Endothelial cell of umbilical vein (primary cell): ENCODE data around the gene PRDM16. TPM values are rescaled to one million over a fixed set of nuclear protein-coding genes. Genes with fewer than 3 reads are reported as not detected.

Source experiments
- BruUV-seq: library from RNA; stranded (reverse); fragments of 400-500 nt; replicated peaks from 2 replicates; lab custom pipeline; 2021; lab: Mats Ljungman, UMichigan
- CTCF ChIA-PET: fragments of 300-600, 350-600 bp; sonication (Branson Sonifier 250); formaldehyde crosslinking; loops from one replicate; lab custom pipeline; 2021; ENCODE audit warnings: antibody characterized with exemption, inconsistent platforms; lab: Charles Lee
- POLR2A ChIA-PET: fragments of 300-600, 350-600 bp; sonication (Branson Sonifier 250); formaldehyde crosslinking; loops from one replicate; lab custom pipeline; 2021; ENCODE audit warnings: antibody characterized with exemption, inconsistent platforms; lab: Charles Lee
- DNase-seq: peaks from one replicate; pipeline ENCODE4 v3.0.0-alpha.2; 2011; ENCODE audit warnings: low read depth, low spot score
- FAIRE-seq: peaks from 2 replicates; lab custom pipeline; 2011; peaks lifted over from hg19 to GRCh38; lab: Jason Lieb, UNC
- H2AFZ ChIP-seq: 2 replicates; pipeline ENCODE4 v1.6.0; 2012; ENCODE audit warnings: low read depth, low read length, control low read depth, inconsistent platforms
- H3K27ac ChIP-seq: 2 replicates; pipeline ENCODE4 v1.5.1; 2011; ENCODE audit warnings: low read depth, mild to moderate bottlenecking, control low read depth, low read length, moderate library complexity; ENCODE audit not compliant: insufficient read depth
- H3K27me3 ChIP-seq, 2 experiments: 2 replicates each; pipeline versions ENCODE4 v1.6.0 to v1.6.1; 2011; ENCODE audit warnings: low read length in 2 of 2, mixed read lengths in 1 of 2; ENCODE audit not compliant: control insufficient read depth in 2 of 2, insufficient read depth in 2 of 2
- H3K36me3 ChIP-seq, 2 experiments: 2 replicates in 1 of 2; 3 replicates in 1 of 2; pipeline ENCODE4 v1.5.1; 2011; ENCODE audit warnings: low read length in 2 of 2, mild to moderate bottlenecking in 1 of 2, moderate library complexity in 1 of 2; ENCODE audit not compliant: control insufficient read depth in 2 of 2, insufficient read depth in 2 of 2; ENCODE audit errors: extremely low read depth in 1 of 2
- H3K4me1 ChIP-seq: 3 replicates; pipeline ENCODE4 v1.5.1; 2011; ENCODE audit warnings: mild to moderate bottlenecking, low read length; ENCODE audit not compliant: control insufficient read depth, insufficient read depth; ENCODE audit errors: extremely low read depth
- H3K4me2 ChIP-seq: 2 replicates; pipeline ENCODE4 v1.6.1; 2011; ENCODE audit warnings: low read length, control low read depth, mixed read lengths; ENCODE audit not compliant: insufficient read depth
- H3K4me3 ChIP-seq, 3 experiments: fragments of 200-600 bp in 1 of 3; sonication (generic), shearing (Covaris generic) in 1 of 3; replicated peaks in 1 of 3; 2 replicates each; pipeline ENCODE4 v1.5.1; 2011 to 2016; ENCODE audit warnings: control low read depth in 3 of 3, low read length in 3 of 3, mild to moderate bottlenecking in 2 of 3, inconsistent platforms in 1 of 3, low read depth in 1 of 3, moderate library complexity in 1 of 3; ENCODE audit not compliant: insufficient read depth in 1 of 3
- H3K79me2 ChIP-seq: 2 replicates; pipeline ENCODE4 v1.6.0; 2012; ENCODE audit warnings: low read length, inconsistent platforms; ENCODE audit not compliant: control insufficient read depth, insufficient read depth
- H3K9ac ChIP-seq: replicated peaks from 2 replicates; pipeline ENCODE3; 2011; ENCODE audit warnings: low read length, control low read depth; ENCODE audit not compliant: insufficient read depth; ENCODE audit errors: extremely low read depth
- H3K9me1 ChIP-seq: replicated peaks from 3 replicates; pipeline ENCODE4 v1.6.0; 2011; ENCODE audit warnings: mild to moderate bottlenecking, low read length; ENCODE audit not compliant: control insufficient read depth, insufficient read depth; ENCODE audit errors: extremely low read depth
- H3K9me3 ChIP-seq: replicated peaks from 2 replicates; pipeline ENCODE4 v1.5.1; 2012; ENCODE audit warnings: low read length, inconsistent platforms; ENCODE audit not compliant: control insufficient read depth, insufficient read depth
- H4K20me1 ChIP-seq: replicated peaks from 2 replicates; pipeline ENCODE3; 2011; ENCODE audit warnings: mild to moderate bottlenecking, low read length; ENCODE audit not compliant: control insufficient read depth, insufficient read depth; ENCODE audit errors: extremely low read depth
- EZH2 ChIP-seq: IDR thresholded peaks from 2 replicates; pipeline ENCODE4 v1.6.1; 2012; ENCODE audit warnings: borderline replicate concordance, low read depth, mild to moderate bottlenecking, moderate library complexity, low read length, inconsistent platforms; ENCODE audit not compliant: severe bottlenecking
- FOS ChIP-seq: IDR thresholded peaks from 2 replicates; pipeline ENCODE4 v1.6.1; 2011; ENCODE audit warnings: mild to moderate bottlenecking, low read length, moderate library complexity, borderline replicate concordance; ENCODE audit not compliant: insufficient read depth
- GATA2 ChIP-seq: IDR thresholded peaks from 2 replicates; pipeline ENCODE4 v1.7.0; 2011; ENCODE audit warnings: low read depth, mild to moderate bottlenecking, moderate library complexity, mixed read lengths, low read length; ENCODE audit not compliant: insufficient read length, insufficient read depth
- JUN ChIP-seq: IDR thresholded peaks from 2 replicates; pipeline ENCODE4 v1.6.1; 2011; ENCODE audit warnings: borderline replicate concordance, low read depth; ENCODE audit not compliant: insufficient read length, insufficient read depth
- MYC ChIP-seq: IDR thresholded peaks from one replicate; pipeline ENCODE4 v1.6.1; 2011; ENCODE audit warnings: mild to moderate bottlenecking, low read depth, low read length
- POLR2A ChIP-seq: IDR thresholded peaks from 2 replicates; pipeline ENCODE4 v1.6.1; 2012; ENCODE audit warnings: low read depth, mild to moderate bottlenecking, control low read depth, low read length
- POLR2AphosphoS5 ChIP-seq: IDR thresholded peaks from 2 replicates; pipeline ENCODE4 v1.6.1; 2012; ENCODE audit warnings: low read depth, mild to moderate bottlenecking, control low read depth, low read length, moderate library complexity; ENCODE audit not compliant: insufficient read depth
- dilution Hi-C: fragments of 300-500 bp; cut with MboI; formaldehyde crosslinking; loops from one replicate; pipeline ENCODE4 v1.15.0; 2019; ENCODE audit warnings: low sequenced_read_pairs; ENCODE audit not compliant: extremely low pct_ligation_motif_present
- intact Hi-C: fragments of 100-400 bp; cut with micrococcal nuclease; formaldehyde crosslinking; loops from one replicate; pipeline ENCODE4 v1.10.0; 2022
- polyA plus RNA-seq, 4 experiments: library from polyadenylated mRNA; depleted of rRNA in 3 of 4; stranded (reverse) in 3 of 4; unstranded in 1 of 4; fragments of >200 nt; gene quantifications; 2 replicates each; pipeline versions ENCODE4 v1.2.1 to v1.2.3, GENCODE V29; 2011 to 2012; ENCODE audit warnings: missing spikeins in 1 of 4
- total RNA-seq: library from RNA; stranded (reverse); gene quantifications from 2 replicates; pipeline ENCODE4 v1.2.3, GENCODE V29; 2021
- TF ChIP-seq, protein P1 (sequence below): IDR thresholded peaks from 2 replicates; pipeline ENCODE4 v1.6.1; 2011; ENCODE audit not compliant: insufficient read depth, insufficient read length
- TF ChIP-seq, protein P2 (sequence below), 2 donors: IDR thresholded peaks; 1 replicate in 1 of 2; 2 replicates in 1 of 2; pipeline ENCODE4 v1.5.1; 2011; ENCODE audit warnings: low read length in 2 of 2, mild to moderate bottlenecking in 2 of 2, moderate library complexity in 2 of 2, control low read depth in 1 of 2, inconsistent platforms in 1 of 2, low read depth in 1 of 2; ENCODE audit not compliant: insufficient read depth in 1 of 2; ENCODE audit errors: extremely low read depth in 1 of 2

PRDM16 gene
- total and polyA plus RNA-seq, 2 donors (not counting 3 experiments of a cell fraction or from before 2014, with no cell fraction given) = not detected

DNA sequence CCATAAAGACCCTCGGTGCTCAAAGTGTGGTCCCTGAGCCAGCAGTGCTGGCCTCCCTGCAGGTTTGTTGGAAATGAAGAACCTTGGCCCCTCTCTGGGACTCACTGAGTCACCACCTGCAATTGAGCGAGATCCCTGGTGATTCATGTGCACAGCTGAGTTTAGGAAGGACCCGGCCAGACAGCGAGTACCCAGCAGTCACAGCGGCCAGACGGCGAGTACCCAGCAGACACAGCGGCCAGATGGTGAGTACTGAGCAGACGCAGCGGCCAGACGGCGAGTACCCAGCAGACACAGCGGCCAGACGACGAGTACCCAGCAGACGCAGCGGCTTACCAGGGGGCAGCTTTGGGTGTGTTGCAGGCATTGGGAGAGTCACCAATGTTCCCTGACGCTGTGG is 123.8 kb downstream of the PRDM16 start:
- Histone ChIP-seq H3K27ac (no peak overlapping the region), H3K9me1 (no peaks in the 10 kb centered on the region), H2AFZ (no peak overlapping the region), H4K20me1 (no peaks in the 10 kb centered on the region), H3K27me3 (no peaks in the 10 kb centered on the region), H3K79me2 (no peaks in the 10 kb centered on the region), H3K4me3 (no peak overlapping the region), H3K4me2 (no peak overlapping the region), H3K9me3 (peaks cover 2% of the 10 kb centered on the region), H3K36me3 (no peaks in the 10 kb centered on the region), H3K4me1 (no peaks in the 10 kb centered on the region), H3K9ac (no peak overlapping the region)
- TF ChIP-seq FOS (no peak), GATA2 (no peak), POLR2A (no peak), JUN (no peak), MYC (no peak), POLR2AphosphoS5 (no peak), EZH2 (no peak)
- TF ChIP-seq, protein P1, sequence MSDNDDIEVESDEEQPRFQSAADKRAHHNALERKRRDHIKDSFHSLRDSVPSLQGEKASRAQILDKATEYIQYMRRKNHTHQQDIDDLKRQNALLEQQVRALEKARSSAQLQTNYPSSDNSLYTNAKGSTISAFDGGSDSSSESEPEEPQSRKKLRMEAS = no peak
- TF ChIP-seq, protein P2, sequence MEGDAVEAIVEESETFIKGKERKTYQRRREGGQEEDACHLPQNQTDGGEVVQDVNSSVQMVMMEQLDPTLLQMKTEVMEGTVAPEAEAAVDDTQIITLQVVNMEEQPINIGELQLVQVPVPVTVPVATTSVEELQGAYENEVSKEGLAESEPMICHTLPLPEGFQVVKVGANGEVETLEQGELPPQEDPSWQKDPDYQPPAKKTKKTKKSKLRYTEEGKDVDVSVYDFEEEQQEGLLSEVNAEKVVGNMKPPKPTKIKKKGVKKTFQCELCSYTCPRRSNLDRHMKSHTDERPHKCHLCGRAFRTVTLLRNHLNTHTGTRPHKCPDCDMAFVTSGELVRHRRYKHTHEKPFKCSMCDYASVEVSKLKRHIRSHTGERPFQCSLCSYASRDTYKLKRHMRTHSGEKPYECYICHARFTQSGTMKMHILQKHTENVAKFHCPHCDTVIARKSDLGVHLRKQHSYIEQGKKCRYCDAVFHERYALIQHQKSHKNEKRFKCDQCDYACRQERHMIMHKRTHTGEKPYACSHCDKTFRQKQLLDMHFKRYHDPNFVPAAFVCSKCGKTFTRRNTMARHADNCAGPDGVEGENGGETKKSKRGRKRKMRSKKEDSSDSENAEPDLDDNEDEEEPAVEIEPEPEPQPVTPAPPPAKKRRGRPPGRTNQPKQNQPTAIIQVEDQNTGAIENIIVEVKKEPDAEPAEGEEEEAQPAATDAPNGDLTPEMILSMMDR (IDR thresholded peaks at IDR 0.05; ENCODE audit: extremely low read depth in 1 of 2, insufficient read depth in 1 of 2, low read depth in 1 of 2, low read length in 2 of 2) = no peak
- BruUV-seq = no TSS peak
- intact Hi-C loops (no loop called here), dilution Hi-C loops (no loop called here)
- DNase-seq = no peak
- ChIA-PET POLR2A (no interaction called here), CTCF (no interaction called here)
- no peak for FAIRE-seq
